Neural progenitor cell (in vitro differentiated cells): ENCODE data around the gene BLOC1S3. TPM values are rescaled to one million over a fixed set of nuclear protein-coding genes. Genes with fewer than 3 reads are reported as not detected.
A peak's percentile ranks its signal among the peaks of the same experiment; 100 is the strongest.

Experiments used
- DNase-seq: peaks from one replicate; pipeline ENCODE4 v3.0.0-alpha.2; 2016; ENCODE audit warnings: low spot score
- H2AFZ ChIP-seq: fragments of 200-600 bp; sonication (generic); replicated peaks from 2 replicates; pipeline ENCODE4 v1.6.1; 2016; ENCODE audit warnings: antibody characterized with exemption
- H3F3A ChIP-seq: fragments of 200-600 bp; sonication (generic); 2 replicates; pipeline ENCODE4 v1.6.1; 2016; ENCODE audit warnings: antibody characterized with exemption, low read depth
- H3K27ac ChIP-seq: fragments of 200-600 bp; sonication (generic); 2 replicates; pipeline ENCODE4 v1.5.1; 2016; ENCODE audit warnings: mild to moderate bottlenecking
- H3K27me3 ChIP-seq: fragments of 200-600 bp; sonication (generic); 2 replicates; pipeline ENCODE4 v1.6.1; 2016; ENCODE audit warnings: mild to moderate bottlenecking, moderate library complexity
- H3K36me3 ChIP-seq: fragments of 200-600 bp; sonication (generic); 2 replicates; pipeline ENCODE4 v1.5.1; 2016
- H3K4me1 ChIP-seq: fragments of 200-600 bp; sonication (generic); 2 replicates; pipeline ENCODE4 v1.6.1; 2016; ENCODE audit warnings: mixed run types
- H3K4me2 ChIP-seq: fragments of 200-600 bp; sonication (generic); 2 replicates; pipeline ENCODE4 v1.6.1; 2016
- H3K4me3 ChIP-seq: fragments of 200-600 bp; sonication (generic); 2 replicates; pipeline ENCODE4 v1.5.1; 2016
- H3K79me2 ChIP-seq: fragments of 200-600 bp; sonication (generic); 2 replicates; pipeline ENCODE4 v1.6.1; 2016; ENCODE audit warnings: low read depth
- H3K9ac ChIP-seq: fragments of 200-600 bp; sonication (generic); 2 replicates; pipeline ENCODE4 v1.6.1; 2016
- H3K9me3 ChIP-seq: fragments of 200-600 bp; sonication (generic); 2 replicates; pipeline ENCODE4 v1.5.1; 2016; ENCODE audit warnings: low read depth
- H4K20me1 ChIP-seq: fragments of 200-600 bp; sonication (generic); 2 replicates; pipeline ENCODE4 v1.6.1; 2016; ENCODE audit warnings: low read depth
- H3K27ac Mint-ChIP-seq: 3 replicates; pipeline ENCODE4 v1.8.0; 2021; ENCODE audit warnings: mixed read lengths
- H3K27me3 Mint-ChIP-seq: 2 replicates; pipeline ENCODE4 v1.8.0; 2022; ENCODE audit warnings: low read depth, mild to moderate bottlenecking, inconsistent platforms, moderate library complexity, mixed read lengths; ENCODE audit not compliant: insufficient read depth
- H3K36me3 Mint-ChIP-seq: 3 replicates; pipeline ENCODE4 v1.8.0; 2021; ENCODE audit warnings: mixed read lengths
- H3K4me1 Mint-ChIP-seq: 3 replicates; pipeline ENCODE4 v1.8.0; 2021; ENCODE audit warnings: mixed read lengths
- H3K4me3 Mint-ChIP-seq: 3 replicates; pipeline ENCODE4 v1.8.0; 2021; ENCODE audit warnings: mild to moderate bottlenecking, moderate library complexity, mixed read lengths
- H3K9me3 Mint-ChIP-seq: 3 replicates; pipeline ENCODE4 v1.8.0; 2020; ENCODE audit warnings: mixed read lengths
- CTCF ChIP-seq: fragments of 200-600 bp; sonication (generic); IDR thresholded peaks from 2 replicates; pipeline ENCODE4 v1.5.1; 2017; ENCODE audit warnings: antibody characterized with exemption, mild to moderate bottlenecking
- EZH2 ChIP-seq: fragments of 200-600 bp; sonication (generic); IDR thresholded peaks from 2 replicates; pipeline ENCODE4 v1.6.1; 2017; ENCODE audit warnings: antibody characterized with exemption, mild to moderate bottlenecking, moderate library complexity
- EZH2phosphoT487 ChIP-seq: fragments of 200-600 bp; sonication (generic); IDR thresholded peaks from 2 replicates; pipeline ENCODE4 v1.6.1; 2017; ENCODE audit warnings: antibody characterized with exemption
- total RNA-seq: library from RNA; depleted of rRNA; stranded (reverse); fragments of >200 nt; gene quantifications from 2 replicates; pipeline ENCODE4 v1.2.3, GENCODE V29; 2015; ENCODE audit warnings: low replicate concordance

BLOC1S3 gene
- total RNA-seq, 1 donor from 2014 or later: 2.0 TPM

- H3K27ac ChIP-seq: no peak overlapping the region
- peaks cover 11% of the 10 kb centered on the region for H3K4me1 ChIP-seq
- TF ChIP-seq EZH2phosphoT487 (peak; percentile 6), CTCF (peak; percentile 14), EZH2 (no peak)
- Mint-ChIP-seq H3K27ac (no peak overlapping the region), H3K27me3 (peaks cover 20% of the 10 kb centered on the region), H3K4me3 (no peak overlapping the region), H3K4me1 (peaks cover 15% of the 10 kb centered on the region), H3K9me3 (peaks cover 2% of the 10 kb centered on the region), H3K36me3 (no peaks in the 10 kb centered on the region)
- H3F3A ChIP-seq: peaks cover 24% of the 10 kb centered on the region
- peak overlapping the region; percentile 70 for H3K4me2 ChIP-seq
- H3K9me3 ChIP-seq: no peaks in the 10 kb centered on the region
- peaks cover 14% of the 10 kb centered on the region for H4K20me1 ChIP-seq
- peak overlapping the region; percentile 75 for H2AFZ ChIP-seq
- peak; percentile 21 for DNase-seq
- H3K27me3 ChIP-seq: peaks cover 60% of the 10 kb centered on the region
- no peaks in the 10 kb centered on the region for H3K36me3 ChIP-seq
- H3K9ac ChIP-seq: no peak overlapping the region
- no peaks in the 10 kb centered on the region for H3K79me2 ChIP-seq
- H3K4me3 ChIP-seq: peak overlapping the region; percentile 32
Measured at GRCh38 chr19:45151821-45152503, 26.6 kb upstream of the BLOC1S3 start.

DNA sequence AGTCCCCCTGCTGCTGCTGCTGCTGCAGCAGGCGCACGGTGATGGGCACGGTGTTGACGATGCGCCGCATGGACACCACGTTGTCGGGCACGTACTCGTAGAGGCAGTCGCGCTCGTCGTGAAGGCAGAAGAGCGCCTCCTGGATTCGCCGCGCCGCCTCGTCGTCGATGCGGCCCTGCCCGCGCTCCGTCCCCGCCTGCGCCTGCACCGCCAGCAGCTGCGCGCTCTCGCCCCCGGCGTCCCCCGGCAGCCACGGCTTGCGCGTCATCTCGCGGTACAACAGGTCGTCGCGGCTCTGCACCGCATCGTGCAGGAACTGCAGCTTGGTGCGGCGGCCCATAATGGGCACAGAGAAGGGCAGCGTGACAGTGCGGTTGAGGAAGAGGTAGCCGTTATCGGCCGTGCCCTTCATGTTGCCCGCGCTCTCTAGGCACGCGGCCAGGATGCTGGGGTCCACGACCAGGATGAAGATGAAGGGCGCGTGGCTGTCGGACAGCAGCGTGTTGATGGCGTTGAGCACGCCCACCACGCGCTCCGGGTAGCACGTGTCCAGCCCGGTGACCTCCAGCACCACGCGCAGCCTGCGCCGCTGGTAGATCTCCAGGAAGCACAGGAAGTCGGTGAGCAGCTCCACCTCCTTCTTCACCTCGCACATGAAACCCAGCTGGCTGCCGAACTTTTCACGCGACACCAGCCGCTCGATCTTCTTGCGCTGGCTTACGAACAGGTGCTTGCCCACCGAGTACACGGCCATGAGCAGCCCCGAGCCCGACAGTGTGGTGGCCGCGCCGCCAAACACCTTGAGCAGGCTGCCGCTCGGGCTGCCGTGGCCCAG lies 25.9 kb upstream of the BLOC1S3 start:
- Histone ChIP-seq H3K9ac (no peak overlapping the region), H3F3A (peaks cover 24% of the 10 kb centered on the region), H3K79me2 (no peaks in the 10 kb centered on the region), H3K36me3 (no peaks in the 10 kb centered on the region), H4K20me1 (peaks cover 14% of the 10 kb centered on the region), H3K27me3 (peaks cover 67% of the 10 kb centered on the region), H2AFZ (peak overlapping the region; percentile 75), H3K4me2 (peak overlapping the region; percentile 78), H3K4me1 (peaks cover 11% of the 10 kb centered on the region), H3K27ac (no peak overlapping the region), H3K9me3 (no peaks in the 10 kb centered on the region), H3K4me3 (peak overlapping the region; percentile 43)
- H3K9me3 Mint-ChIP-seq: peaks cover 2% of the 10 kb centered on the region
- H3K36me3 Mint-ChIP-seq: no peaks in the 10 kb centered on the region
- H3K27me3 Mint-ChIP-seq: peaks cover 20% of the 10 kb centered on the region
- peaks cover 19% of the 10 kb centered on the region for H3K4me1 Mint-ChIP-seq
- DNase-seq: peak; percentile 85
- H3K4me3 Mint-ChIP-seq: peak overlapping the region; percentile 58
- TF ChIP-seq EZH2phosphoT487: peak; percentile 62
- peak; percentile 44 for TF ChIP-seq CTCF
- peak; percentile 76 for TF ChIP-seq EZH2
- H3K27ac Mint-ChIP-seq: no peak overlapping the region

GRCh38 chr19:45153339-45154063 lies 25.1 kb upstream of the BLOC1S3 start:
- peak; percentile 85 for DNase-seq
- no peaks in the 10 kb centered on the region for H3K36me3 ChIP-seq
- peaks cover 2% of the 10 kb centered on the region for H3K9me3 Mint-ChIP-seq
- peaks cover 11% of the 10 kb centered on the region for H3K4me1 ChIP-seq
- no peaks in the 10 kb centered on the region for H3K36me3 Mint-ChIP-seq
- H3K27ac ChIP-seq: no peak overlapping the region
- no peak for TF ChIP-seq CTCF
- TF ChIP-seq EZH2: peak; percentile 78
- TF ChIP-seq EZH2phosphoT487: peak; percentile 25
- H3K9me3 ChIP-seq: no peaks in the 10 kb centered on the region
- peaks cover 21% of the 10 kb centered on the region for H3K27me3 Mint-ChIP-seq
- peaks cover 19% of the 10 kb centered on the region for H3K4me1 Mint-ChIP-seq
- peak overlapping the region; percentile 58 for H2AFZ ChIP-seq
- no peak overlapping the region for H3K27ac Mint-ChIP-seq
- peak overlapping the region; percentile 78 for H3K4me2 ChIP-seq
- H4K20me1 ChIP-seq: peaks cover 14% of the 10 kb centered on the region
- peak overlapping the region; percentile 79 for H3K4me3 Mint-ChIP-seq
- H3K79me2 ChIP-seq: no peaks in the 10 kb centered on the region
- H3F3A ChIP-seq: peaks cover 24% of the 10 kb centered on the region
- no peak overlapping the region for H3K9ac ChIP-seq
- H3K4me3 ChIP-seq: peak overlapping the region; percentile 43
- peaks cover 69% of the 10 kb centered on the region for H3K27me3 ChIP-seq
